ENCODE measurements around the gene E2F1. TPM values are rescaled to one million over a fixed set of nuclear protein-coding genes. Genes with fewer than 3 reads are reported as not detected.

E2F1 gene
- total and polyA plus RNA-seq, 4 donors = 0.10 to 11.0 (median 0.88) TPM

GRCh38 chr20:33704197-33704924 lies 18.2 kb upstream of the E2F1 start:
- 98% methylated on average over 11 of the region's 11 CpGs for WGBS
- Histone ChIP-seq H3K27ac (ENCODE audit: low read depth in 1 of 2, low read length in 2 of 2) (no peak overlapping the region), H3K9ac (ENCODE audit: low read depth in 1 of 2, low read length in 2 of 2) (no peak overlapping the region), H3K4me1 (ENCODE audit: control insufficient read depth in 4 of 4, insufficient read depth in 4 of 4, low read length in 3 of 4) (peaks cover 0 to 10% (median 5%) of the 10 kb centered on the region in 4 donors), H3K27me3 (ENCODE audit: control insufficient read depth in 4 of 4, insufficient read depth in 4 of 4, low read length in 3 of 4) (no peaks in the 10 kb centered on the region), H3K9me3 (ENCODE audit: control insufficient read depth in 4 of 4, low read length in 3 of 4) (no peaks in the 10 kb centered on the region), H3K4me3 (ENCODE audit: low read depth in 1 of 3, low read length in 3 of 3) (no peak overlapping the region), H3K36me3 (ENCODE audit: control insufficient read depth in 4 of 4, insufficient read depth in 3 of 4, low read depth in 1 of 4, low read length in 3 of 4) (peaks cover 4 to 17% (median 7%) of the 10 kb centered on the region in 4 donors)
- TF ChIP-seq ATF3 (IDR thresholded peaks at IDR 0.05) (no peak), TAF1 (conservative IDR thresholded peaks at IDR 0.05) (no peak), EGR1 (IDR thresholded peaks at IDR 0.05; ENCODE audit: low read depth in 2 of 2) (no peak), SP1 (IDR thresholded peaks at IDR 0.05) (no peak), NR2F2 (IDR thresholded peaks at IDR 0.05) (no peak), HNF4A (conservative IDR thresholded peaks at IDR 0.05) (no peak), RAD21 (IDR thresholded peaks at IDR 0.05) (no peak), ZBTB33 (IDR thresholded peaks at IDR 0.05) (no peak), HNF4G (IDR thresholded peaks at IDR 0.05) (no peak), FOXA1 (IDR thresholded peaks at IDR 0.05) (no peak), YY1 (IDR thresholded peaks at IDR 0.05) (no peak), REST (IDR thresholded peaks at IDR 0.05) (no peak), MAX (IDR thresholded peaks at IDR 0.05) (no peak), FOXA2 (IDR thresholded peaks at IDR 0.05) (no peak), CTCF (IDR thresholded peaks at IDR 0.05; ENCODE audit: low read depth, low read length, missing input control) (no peak), RXRA (IDR thresholded peaks at IDR 0.05) (no peak), GABPA (IDR thresholded peaks at IDR 0.05 in 1 of 2, conservative IDR thresholded peaks at IDR 0.05 in 1 of 2) (no peak), JUND (IDR thresholded peaks at IDR 0.05) (no peak)
- DNase-seq (ENCODE audit: low spot score) = no peak
